Measurements from ENCODE around the gene KCNIP1.

The KCNIP1 gene

DNA sequence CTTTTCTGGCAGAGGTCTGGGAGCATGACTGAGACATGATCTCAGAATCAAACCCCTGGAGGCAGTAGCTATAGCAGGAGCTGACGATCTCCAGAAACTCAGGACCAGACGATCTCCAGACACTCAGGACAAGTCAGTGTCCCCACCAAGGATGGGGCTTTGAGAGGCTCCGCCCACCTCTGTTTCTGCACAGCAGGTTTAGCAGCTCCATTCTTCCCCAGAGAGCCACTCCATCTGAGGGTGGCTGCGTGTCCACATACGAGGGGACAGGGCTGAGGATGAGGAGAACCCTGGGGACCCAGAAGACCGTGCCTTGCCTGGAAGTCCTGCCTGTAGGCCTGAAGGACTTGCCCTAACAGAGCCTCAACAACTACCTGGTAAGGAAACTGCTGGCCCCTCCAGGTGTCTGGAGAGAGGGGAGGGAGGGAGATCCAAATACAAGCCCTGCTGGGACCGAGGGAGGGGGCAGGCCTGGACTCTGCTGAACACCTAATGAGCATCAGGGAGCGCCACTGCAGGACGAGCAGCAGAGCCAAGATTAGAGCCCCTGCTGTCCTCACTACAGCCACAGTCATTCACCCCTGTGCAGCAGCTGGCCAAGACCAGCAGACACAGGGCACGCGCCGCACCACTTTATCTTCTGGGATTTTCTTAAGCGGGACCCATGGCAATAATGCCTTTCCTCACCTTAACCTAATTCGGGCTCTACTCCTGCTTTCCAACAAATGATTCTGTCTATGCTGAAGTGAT, 279.9 kb downstream of the KCNIP1 start, which contains the start of gene GABRP:
Gene GABRP (plus strand): TSS at position 228 of the 750 bp plus-strand sequence. CDS start 4,891 bp downstream, outside the sequence.
- DNase-seq (ENCODE audit: extremely low spot score) = no peak
- TF ChIP-seq, protein P1, sequence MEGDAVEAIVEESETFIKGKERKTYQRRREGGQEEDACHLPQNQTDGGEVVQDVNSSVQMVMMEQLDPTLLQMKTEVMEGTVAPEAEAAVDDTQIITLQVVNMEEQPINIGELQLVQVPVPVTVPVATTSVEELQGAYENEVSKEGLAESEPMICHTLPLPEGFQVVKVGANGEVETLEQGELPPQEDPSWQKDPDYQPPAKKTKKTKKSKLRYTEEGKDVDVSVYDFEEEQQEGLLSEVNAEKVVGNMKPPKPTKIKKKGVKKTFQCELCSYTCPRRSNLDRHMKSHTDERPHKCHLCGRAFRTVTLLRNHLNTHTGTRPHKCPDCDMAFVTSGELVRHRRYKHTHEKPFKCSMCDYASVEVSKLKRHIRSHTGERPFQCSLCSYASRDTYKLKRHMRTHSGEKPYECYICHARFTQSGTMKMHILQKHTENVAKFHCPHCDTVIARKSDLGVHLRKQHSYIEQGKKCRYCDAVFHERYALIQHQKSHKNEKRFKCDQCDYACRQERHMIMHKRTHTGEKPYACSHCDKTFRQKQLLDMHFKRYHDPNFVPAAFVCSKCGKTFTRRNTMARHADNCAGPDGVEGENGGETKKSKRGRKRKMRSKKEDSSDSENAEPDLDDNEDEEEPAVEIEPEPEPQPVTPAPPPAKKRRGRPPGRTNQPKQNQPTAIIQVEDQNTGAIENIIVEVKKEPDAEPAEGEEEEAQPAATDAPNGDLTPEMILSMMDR (IDR thresholded peaks at IDR 0.05; ENCODE audit: control extremely low read depth, extremely low read depth, low read depth, missing control alignments) = no peak
- CTCF ChIA-PET = interaction anchor here (0.8 to 2.2 kb wide), 2 partner anchors 8 to 14 kb away, joined by 3 to 7 read pairs; no protein-coding TSS in a partner anchor
- POLR2A ChIA-PET = no interaction called here

DNA sequence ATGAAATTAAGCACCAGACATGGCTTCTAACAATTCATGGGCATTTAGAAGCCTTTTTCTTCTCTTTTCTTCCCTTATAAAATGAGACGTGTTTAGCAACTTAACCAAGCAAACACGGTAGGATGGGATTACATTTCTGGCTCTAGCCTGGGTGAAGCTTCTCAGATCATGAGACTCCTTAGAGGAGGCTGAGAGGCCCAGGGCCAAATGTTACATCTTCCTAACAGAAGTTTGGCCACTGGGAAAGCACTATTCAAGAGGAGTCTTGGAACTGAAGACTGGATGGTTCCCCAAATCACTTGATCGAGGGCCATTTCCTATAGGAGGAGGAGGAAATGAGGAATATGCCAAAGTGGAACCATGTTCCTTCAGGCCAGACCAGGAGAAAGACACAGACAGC, 281.6 kb downstream of the KCNIP1 start:
- CTCF ChIA-PET = interaction anchor here (0.8 kb wide), 1 partner anchor 147 kb away, joined by 3 read pairs; no protein-coding TSS in a partner anchor

More for the DNA sequence above, 281.6 kb downstream of the KCNIP1 start:
- TF ChIP-seq, protein P1 (IDR thresholded peaks at IDR 0.05; ENCODE audit: control extremely low read depth, extremely low read depth, low read depth, missing control alignments) = no peak
- POLR2A ChIA-PET = no interaction called here
- no peak for DNase-seq (ENCODE audit: extremely low spot score)

All from GM10248 (cell line).